ENCODE measurements around the gene PDK4.

GRCh38 chr7:95550546-95550945, 45.8 kb downstream of the PDK4 start:
- no peak for TF ChIP-seq CTCF (IDR thresholded peaks at IDR 0.05)
- TF ChIP-seq POLR2A (IDR thresholded peaks at IDR 0.05), result no peak
